Brain microvascular endothelial cell (primary cell): ENCODE data around the gene UQCRC2.

Experiments used
- DNase-seq: peaks from one replicate; pipeline ENCODE4 v3.0.0-alpha.2; 2020
- H3K27ac ChIP-seq: fragments of 250-450 bp; sonication (Bioruptor Pico); 2 replicates; pipeline ENCODE4 v1.5.1; 2020; ENCODE audit warnings: mild to moderate bottlenecking, moderate library complexity
- H3K27me3 ChIP-seq: fragments of 250-450 bp; sonication (Bioruptor Pico); replicated peaks from 2 replicates; pipeline ENCODE4 v1.5.1; 2020; ENCODE audit warnings: mild to moderate bottlenecking
- H3K36me3 ChIP-seq: fragments of 250-450 bp; sonication (Bioruptor Pico); replicated peaks from 2 replicates; pipeline ENCODE4 v1.5.1; 2020; ENCODE audit warnings: mild to moderate bottlenecking
- H3K4me3 ChIP-seq: 2 replicates; pipeline ENCODE4 v1.5.1; 2011; ENCODE audit warnings: low read depth, mild to moderate bottlenecking, control low read depth, low read length, moderate library complexity
- CTCF ChIP-seq: IDR thresholded peaks from 2 replicates; pipeline ENCODE4 v1.5.1; 2011; ENCODE audit warnings: low read depth, mild to moderate bottlenecking, moderate library complexity, low read length, control low read depth, inconsistent platforms; ENCODE audit errors: missing control alignments
- in situ Hi-C: cut with HindIII; loops from 2 replicates; pipeline ENCODE4 v1.10.0; 2017; ENCODE audit warnings: low sequenced_read_pairs, low pct_ligation_motif_present

Gene UQCRC2

GRCh38 chr16:21957714-21958346, 4.7 kb downstream of the UQCRC2 start:
- no peak overlapping the region for H3K4me3 ChIP-seq
- TF ChIP-seq CTCF: no peak
- no peaks in the 10 kb centered on the region for H3K27me3 ChIP-seq
- in situ Hi-C loops: no loop called here
- peaks cover 55% of the 10 kb centered on the region for H3K36me3 ChIP-seq
- H3K27ac ChIP-seq: no peak overlapping the region
- no peak for DNase-seq

DNA sequence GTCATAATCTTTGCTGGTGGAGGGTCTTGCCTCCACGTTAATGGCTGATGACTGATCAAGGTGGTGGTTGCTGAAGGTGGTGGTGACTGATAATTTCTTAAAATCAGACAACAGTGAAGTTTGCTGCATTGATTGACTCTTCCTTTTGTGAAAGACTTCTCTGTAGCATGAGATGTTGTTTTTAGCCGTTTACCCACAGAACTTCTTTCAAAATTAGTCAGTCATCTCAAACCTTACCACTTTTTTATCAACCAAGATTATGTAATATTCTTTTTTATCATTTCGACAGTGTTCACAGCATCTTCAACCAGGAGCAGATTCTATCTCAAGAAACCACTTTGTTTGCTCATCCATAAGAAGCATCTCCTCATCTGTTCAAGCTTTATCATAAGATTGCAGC, 5.9 kb downstream of the UQCRC2 start:
- no peak overlapping the region for H3K4me3 ChIP-seq
- TF ChIP-seq CTCF: no peak
- peaks cover 65% of the 10 kb centered on the region for H3K36me3 ChIP-seq
- no peak for DNase-seq
- H3K27me3 ChIP-seq: no peaks in the 10 kb centered on the region
- in situ Hi-C loops: no loop called here
- H3K27ac ChIP-seq: no peak overlapping the region

DNA sequence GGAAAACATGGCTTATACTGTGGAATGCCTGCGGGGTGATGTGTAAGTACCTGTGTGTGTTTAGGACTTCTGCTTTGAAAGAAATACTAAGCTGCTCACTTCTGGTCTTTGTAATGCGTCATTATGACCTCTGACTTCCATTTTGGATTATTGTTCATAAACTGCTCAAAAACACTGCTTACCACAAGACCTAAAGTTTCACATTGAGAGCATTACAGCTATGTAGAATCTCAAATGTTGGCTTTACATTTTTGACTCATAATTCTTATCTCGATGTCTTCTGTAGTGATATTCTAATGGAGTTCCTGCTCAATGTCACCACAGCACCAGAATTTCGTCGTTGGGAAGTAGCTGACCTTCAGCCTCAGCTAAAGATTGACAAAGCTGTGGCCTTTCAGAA, 9.3 kb downstream of the UQCRC2 start:
- no peak for TF ChIP-seq CTCF
- Histone ChIP-seq H3K27me3 (no peaks in the 10 kb centered on the region), H3K36me3 (peaks cover 92% of the 10 kb centered on the region), H3K4me3 (no peak overlapping the region), H3K27ac (no peak overlapping the region)
- DNase-seq: no peak
- in situ Hi-C loops: no loop called here

- no peak for TF ChIP-seq CTCF
- Histone ChIP-seq H3K27ac (no peak overlapping the region), H3K36me3 (peaks cover 90% of the 10 kb centered on the region), H3K27me3 (no peaks in the 10 kb centered on the region), H3K4me3 (no peak overlapping the region)
- in situ Hi-C loops: no loop called here
- DNase-seq: no peak
Observed at GRCh38 chr16:21963887-21964286, 10.7 kb downstream of the UQCRC2 start.

DNA sequence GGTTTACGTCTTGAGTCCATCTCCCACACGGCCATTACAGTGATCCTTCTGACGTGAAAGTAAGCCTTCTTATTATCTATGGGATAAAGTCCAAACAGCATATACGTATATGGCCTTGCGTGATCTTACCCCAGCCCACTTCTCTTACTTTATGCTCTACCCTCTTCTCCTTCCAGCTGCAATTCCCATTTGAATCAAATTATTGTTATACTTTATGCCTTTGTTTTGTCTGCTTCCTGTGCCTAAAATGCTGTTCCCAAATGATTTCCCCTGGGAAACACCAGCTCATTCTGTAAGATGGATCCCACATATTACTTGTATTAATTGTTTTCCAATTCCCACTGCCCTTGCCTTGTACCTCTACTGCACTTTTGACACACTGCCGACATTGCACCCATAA, 11.2 kb downstream of the UQCRC2 start:
- no peak for TF ChIP-seq CTCF
- Histone ChIP-seq H3K27ac (no peak overlapping the region), H3K36me3 (peaks cover 90% of the 10 kb centered on the region), H3K4me3 (no peak overlapping the region), H3K27me3 (no peaks in the 10 kb centered on the region)
- no peak for DNase-seq
- in situ Hi-C loops: no loop called here

DNA sequence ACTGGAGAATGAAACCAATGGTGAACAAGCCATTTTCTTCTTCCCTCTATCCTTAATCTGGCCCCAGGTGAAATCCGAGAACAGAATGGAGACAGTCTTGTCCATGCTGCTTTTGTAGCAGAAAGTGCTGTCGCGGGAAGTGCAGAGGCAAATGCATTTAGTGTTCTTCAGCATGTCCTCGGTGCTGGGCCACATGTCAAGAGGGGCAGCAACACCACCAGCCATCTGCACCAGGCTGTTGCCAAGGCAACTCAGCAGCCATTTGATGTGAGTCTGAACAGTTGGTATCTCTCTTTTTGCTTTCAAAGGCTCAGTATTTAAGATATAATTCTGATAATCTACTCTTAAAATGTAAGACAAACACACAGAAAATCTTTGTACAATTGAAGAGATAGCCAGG, 18.7 kb downstream of the UQCRC2 start:
- in situ Hi-C loops: no loop called here
- peaks cover 76% of the 10 kb centered on the region for H3K36me3 ChIP-seq

More for the DNA sequence above, 18.7 kb downstream of the UQCRC2 start:
- DNase-seq: no peak
- H3K4me3 ChIP-seq: no peak overlapping the region
- no peaks in the 10 kb centered on the region for H3K27me3 ChIP-seq
- no peak for TF ChIP-seq CTCF
- H3K27ac ChIP-seq: no peak overlapping the region
